Measurements from ENCODE around the gene CNPY1. TPM values are rescaled to one million over a fixed set of nuclear protein-coding genes. Genes with fewer than 3 reads are reported as not detected.

Gene CNPY1
- total RNA-seq, 1 donor from 2014 or later: not detected

- no peak for DNase-seq (ENCODE audit: low read depth, low spot score)
These were observed 77.6 kb downstream of the CNPY1 start for GRCh38 chr7:155468785-155469148.

GRCh38 chr7:155467846-155468784, 78.2 kb downstream of the CNPY1 start:
- DNase-seq (ENCODE audit: low read depth, low spot score): no peak

- no peak for DNase-seq (ENCODE audit: low read depth, low spot score)
These were observed 79.3 kb downstream of the CNPY1 start for GRCh38 chr7:155466814-155467733.

- DNase-seq (ENCODE audit: low read depth, low spot score): no peak
These were observed 80.1 kb downstream of the CNPY1 start for GRCh38 chr7:155466142-155466813.

- no peak for DNase-seq (ENCODE audit: low read depth, low spot score)
These were observed 80.6 kb downstream of the CNPY1 start for GRCh38 chr7:155465761-155466141.

- DNase-seq (ENCODE audit: low read depth, low spot score): no peak
These were observed 81.2 kb downstream of the CNPY1 start for GRCh38 chr7:155464948-155465739.

GRCh38 chr7:155464183-155464582, 82.2 kb downstream of the CNPY1 start:
- DNase-seq (ENCODE audit: low read depth, low spot score): no peak

- DNase-seq (ENCODE audit: low read depth, low spot score): no peak
These were observed 83.1 kb downstream of the CNPY1 start for GRCh38 chr7:155463114-155463811.

- no peak for DNase-seq (ENCODE audit: low read depth, low spot score)
These were observed 84.1 kb downstream of the CNPY1 start for GRCh38 chr7:155462163-155462735.

- no peak for DNase-seq (ENCODE audit: low read depth, low spot score)
These were observed 84.7 kb downstream of the CNPY1 start for GRCh38 chr7:155461631-155462030.

- DNase-seq (ENCODE audit: low read depth, low spot score): no peak
These were observed 85.3 kb downstream of the CNPY1 start for GRCh38 chr7:155460926-155461613.

- DNase-seq (ENCODE audit: low read depth, low spot score): no peak
These were observed 86.5 kb downstream of the CNPY1 start for GRCh38 chr7:155459700-155460461.

- DNase-seq (ENCODE audit: low read depth, low spot score): no peak
These were observed 87.3 kb downstream of the CNPY1 start for GRCh38 chr7:155458878-155459699.

- no peak for DNase-seq (ENCODE audit: low read depth, low spot score)
These were observed 88.1 kb downstream of the CNPY1 start, which contains the start of gene EN2 for GRCh38 chr7:155458111-155458877. TSS of gene EN2 (plus strand) at chr7:155458129. CDS start at chr7:155458378, 249 bp downstream.

- no peak for DNase-seq (ENCODE audit: low read depth, low spot score)
These were observed 88.7 kb downstream of the CNPY1 start for GRCh38 chr7:155457544-155458110.
